ENCODE results near the gene OR6S1.

DNA sequence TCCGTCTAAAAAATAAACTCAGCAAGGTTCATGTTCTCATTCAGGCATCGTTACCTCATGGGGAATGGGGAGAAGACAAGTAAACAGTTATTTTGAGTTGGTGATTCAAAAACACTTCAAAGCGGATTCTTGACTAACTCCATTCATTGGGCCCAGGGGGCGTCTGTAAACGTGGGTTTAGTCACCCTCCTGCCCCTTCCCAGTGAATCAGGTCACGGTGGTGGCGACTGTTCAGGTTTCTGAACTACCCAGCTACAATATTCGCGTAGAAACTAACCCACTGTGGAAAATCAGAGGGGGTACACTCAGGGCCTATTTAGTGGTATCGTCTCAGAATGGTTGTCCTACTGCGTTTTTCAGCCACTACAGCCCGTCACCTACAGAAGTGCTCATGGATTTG lies 15.2 kb downstream of the OR6S1 start:
- TF ChIP-seq CTCF (IDR thresholded peaks at IDR 0.05) (no peak), POLR2A (IDR thresholded peaks at IDR 0.05) (no peak)

Data from vagina (tissue), 2 donors.